ENCODE data around the gene SLC31A2.

- no peak for TF ChIP-seq EZH2 (IDR thresholded peaks at IDR 0.05)
- TF ChIP-seq CTCF (IDR thresholded peaks at IDR 0.05 in 2 of 3, conservative IDR thresholded peaks at IDR 0.05 in 1 of 3; ENCODE audit: borderline replicate concordance in 1 of 3, insufficient read depth in 1 of 3, low read depth in 2 of 3, low read length in 2 of 3): no peak
- TF ChIP-seq YY1 (IDR thresholded peaks at IDR 0.05; ENCODE audit: extremely low read depth, insufficient replicate concordance, low read depth, low read length): no peak
Observed at GRCh38 chr9:113131689-113132151, 19.1 kb upstream of the SLC31A2 start.
